OCI-LY1 (cell line): ENCODE data around the gene GABRP.

Experiments used
- CTCF ChIP-seq: fragments of 200-600 bp; sonication (generic), shearing (Covaris generic); IDR thresholded peaks from 2 replicates; pipeline ENCODE4 v1.5.1; 2017; ENCODE audit warnings: mild to moderate bottlenecking, antibody characterized with exemption, low read length, moderate library complexity, mixed read lengths
- EZH2 ChIP-seq: fragments of 200-600 bp; sonication (generic), shearing (Covaris generic); IDR thresholded peaks from 2 replicates; pipeline ENCODE4 v1.8.0; 2017; ENCODE audit warnings: borderline replicate concordance, mixed run types, mild to moderate bottlenecking, antibody characterized with exemption, low read length, moderate library complexity, mixed read lengths

GRCh38 chr5:170746961-170747340, 36.6 kb upstream of the GABRP start:
- TF ChIP-seq CTCF (no peak), EZH2 (no peak)
